Naive thymus-derived CD4-positive, alpha-beta T cell (primary cell): ENCODE data around the gene PNPLA4. TPM values are rescaled to one million over a fixed set of nuclear protein-coding genes. Genes with fewer than 3 reads are reported as not detected.

Experiments
- ATAC-seq: fragments of 150-1000 bp; cut with Tn5 transposase; 2 replicates; pipeline ENCODE4 v1.10.0; 2021; ENCODE audit warnings: mild to moderate bottlenecking, moderate library complexity
- CTCF ChIA-PET: fragments of 350-600 bp; sonication (Branson Sonifier 250); formaldehyde crosslinking; loops from one replicate; lab custom pipeline; 2021; ENCODE audit warnings: antibody characterized with exemption; lab: Charles Lee
- POLR2A ChIA-PET: fragments of 350-600 bp; sonication (Branson Sonifier 250); formaldehyde crosslinking; loops from one replicate; lab custom pipeline; 2021; ENCODE audit warnings: antibody characterized with exemption, inconsistent platforms; lab: Charles Lee
- DNase-seq, 9 donors: peaks; one replicate each; pipeline versions ENCODE4 v3.0.0 to v3.0.0-alpha.2; 2020 to 2022; ENCODE audit warnings: mixed read lengths in 1 of 9
- H3K27ac ChIP-seq: one replicate; pipeline ENCODE4 v1.7.0; 2013; ENCODE audit warnings: mild to moderate bottlenecking, low read depth, low read length, moderate library complexity
- H3K27me3 ChIP-seq, 2 donors: one replicate each; pipeline ENCODE4 v1.7.0; 2013; ENCODE audit warnings: low read length in 2 of 2, mild to moderate bottlenecking in 2 of 2, moderate library complexity in 2 of 2; ENCODE audit not compliant: control insufficient read depth in 2 of 2, insufficient read depth in 2 of 2
- H3K36me3 ChIP-seq, 3 experiments: 1 replicate in 2 of 3; 2 replicates in 1 of 3; pipeline ENCODE4 v1.7.0; 2013; ENCODE audit warnings: low read length in 3 of 3, mild to moderate bottlenecking in 3 of 3, moderate library complexity in 1 of 3; ENCODE audit not compliant: insufficient read depth in 3 of 3, control insufficient read depth in 2 of 3
- H3K4me1 ChIP-seq, 2 donors: one replicate each; pipeline ENCODE4 v1.7.0; 2013; ENCODE audit warnings: low read length in 2 of 2, mild to moderate bottlenecking in 2 of 2, moderate library complexity in 1 of 2; ENCODE audit not compliant: control insufficient read depth in 2 of 2, insufficient read depth in 2 of 2
- H3K4me3 ChIP-seq: 2 replicates; pipeline ENCODE4 v1.7.0; 2013; ENCODE audit warnings: mild to moderate bottlenecking, low read length
- H3K9me3 ChIP-seq, 3 experiments: 1 replicate in 2 of 3; 2 replicates in 1 of 3; pipeline ENCODE4 v1.7.0; 2013; ENCODE audit warnings: low read length in 3 of 3; ENCODE audit not compliant: control insufficient read depth in 2 of 3
- H3K27ac Mint-ChIP-seq, 9 donors: one replicate each; pipeline ENCODE4 v1.8.0; 2020 to 2022; ENCODE audit warnings: mixed read lengths in 9 of 9, mild to moderate bottlenecking in 8 of 9, moderate library complexity in 5 of 9, inconsistent platforms in 2 of 9
- H3K27me3 Mint-ChIP-seq, 5 donors: one replicate each; pipeline ENCODE4 v1.8.0; 2021 to 2022; ENCODE audit warnings: mixed read lengths in 5 of 5, mild to moderate bottlenecking in 1 of 5
- H3K36me3 Mint-ChIP-seq, 5 donors: one replicate each; pipeline ENCODE4 v1.8.0; 2020 to 2022; ENCODE audit warnings: mixed read lengths in 5 of 5, mild to moderate bottlenecking in 3 of 5, inconsistent platforms in 1 of 5
- H3K4me1 Mint-ChIP-seq, 7 donors: one replicate each; pipeline ENCODE4 v1.8.0; 2020 to 2022; ENCODE audit warnings: mixed read lengths in 7 of 7, mild to moderate bottlenecking in 3 of 7, inconsistent platforms in 1 of 7
- H3K4me3 Mint-ChIP-seq, 10 donors: one replicate each; pipeline ENCODE4 v1.8.0; 2020 to 2022; ENCODE audit warnings: mild to moderate bottlenecking in 10 of 10, mixed read lengths in 10 of 10, moderate library complexity in 6 of 10, inconsistent platforms in 2 of 10
- H3K9me3 Mint-ChIP-seq, 11 donors: one replicate each; pipeline ENCODE4 v1.8.0; 2020 to 2022; ENCODE audit warnings: mixed read lengths in 11 of 11, mild to moderate bottlenecking in 4 of 11, inconsistent platforms in 1 of 11, moderate library complexity in 1 of 11
- intact Hi-C, 2 donors: fragments of 100-400 bp; cut with micrococcal nuclease; formaldehyde crosslinking; loops; one replicate each; pipeline ENCODE4 v1.15.1; 2023
- polyA plus RNA-seq, 2 donors: library from polyadenylated mRNA; unstranded; fragments of 300-500 nt; fragmentation: Illumina TruSeq; gene quantifications; one replicate each; pipeline ENCODE4 v1.2.3, GENCODE V29; 2021
- total RNA-seq, 6 experiments: library from RNA in 5 of 6; stranded (reverse) in 5 of 6; gene quantifications; 1 replicate in 5 of 6; 2 replicates in 1 of 6; pipeline ENCODE4 v1.2.3 and lab custom pipeline; 2021 to 2026

The PNPLA4 gene
- total and polyA plus RNA-seq, 7 experiments from 2014 or later, result 4.0 to 18.7 (median 4.2) TPM

DNA sequence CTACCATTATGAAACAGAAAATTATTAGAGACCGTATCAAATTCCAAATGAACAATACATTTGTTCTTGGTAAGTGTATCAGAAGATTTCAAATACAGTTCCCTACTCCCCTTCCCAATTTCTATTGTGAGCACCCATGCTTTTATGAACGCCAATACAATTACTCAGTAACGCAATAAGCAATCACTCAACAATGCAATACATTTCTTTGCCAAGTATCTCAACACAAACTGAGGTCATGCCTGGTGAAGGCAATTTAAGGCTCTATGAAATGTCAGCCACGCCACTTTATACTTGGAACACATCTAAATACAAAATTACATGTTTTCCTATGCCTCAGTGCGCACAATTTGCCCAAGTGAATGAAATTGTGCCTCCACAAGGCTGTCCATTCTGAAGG is 712 bp downstream of the PNPLA4 start:
- ChIA-PET CTCF (no interaction called here), POLR2A (no interaction called here)
- no peaks in the 10 kb centered on the region for H3K27me3 ChIP-seq
- H3K4me3 ChIP-seq, result peak overlapping the region; percentile 75
- H3K36me3 Mint-ChIP-seq, result peaks cover 0 to 18% (median 2%) of the 10 kb centered on the region in 5 donors
- ATAC-seq, result no peak
- H3K27me3 Mint-ChIP-seq, result no peaks in the 10 kb centered on the region
- peak overlapping the region; percentile 46 to 99 (median 94) for H3K4me3 Mint-ChIP-seq
- peak overlapping the region; percentile 85 for H3K27ac ChIP-seq
- peaks cover 6 to 11% of the 10 kb centered on the region in 2 donors for H3K4me1 ChIP-seq
- peaks cover 0 to 38% (median 22%) of the 10 kb centered on the region in 7 donors for H3K4me1 Mint-ChIP-seq
- peak in 4 of 9 donors; percentile 0 to 2 (median 1) for DNase-seq
- H3K27ac Mint-ChIP-seq, result peak overlapping the region in 8 of 9 donors; percentile 47 to 99 (median 78)
- intact Hi-C loops, result loop anchor here (2.0 to 10.0 kb wide), 4 partner anchors 794 to 1906 kb away; no protein-coding TSS in a partner anchor
- H3K9me3 ChIP-seq, result no peaks in the 10 kb centered on the region
- peaks cover 0 to 3% (median 0%) of the 10 kb centered on the region in 11 donors for H3K9me3 Mint-ChIP-seq
- peaks cover 0 to 7% (median 0%) of the 10 kb centered on the region in 3 experiments for H3K36me3 ChIP-seq

DNA sequence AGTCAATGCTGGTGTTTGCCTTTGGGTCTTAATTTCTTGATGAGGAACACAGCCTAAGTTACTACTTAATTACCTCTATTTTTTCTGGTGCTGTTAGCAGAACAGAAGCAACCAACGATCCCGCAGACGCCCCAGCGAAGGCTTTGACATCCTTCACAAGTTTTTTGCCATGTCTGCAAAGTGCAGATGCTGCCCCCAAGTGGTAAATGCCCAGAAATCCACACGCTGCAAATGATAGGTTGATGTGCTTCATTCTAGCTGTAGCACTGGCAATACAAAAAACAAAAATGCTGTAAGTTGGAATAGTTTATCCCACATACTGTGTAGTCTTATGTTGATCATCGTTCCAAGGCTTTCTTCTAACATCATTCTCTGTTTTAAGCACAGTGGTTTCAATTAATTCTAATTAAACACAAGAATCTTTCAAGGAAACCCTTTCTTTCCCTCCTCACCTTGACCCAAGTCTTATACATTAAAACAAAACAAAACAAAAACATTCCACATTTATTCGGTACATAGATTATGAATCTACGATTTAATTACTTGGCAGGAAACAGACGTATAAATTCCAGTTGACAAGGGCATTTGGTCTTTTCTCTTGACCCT is 1.2 kb downstream of the PNPLA4 start:
- peak; percentile 67 for ATAC-seq
- H3K27ac Mint-ChIP-seq, result peak overlapping the region; percentile 33 to 99 (median 54)

DNA sequence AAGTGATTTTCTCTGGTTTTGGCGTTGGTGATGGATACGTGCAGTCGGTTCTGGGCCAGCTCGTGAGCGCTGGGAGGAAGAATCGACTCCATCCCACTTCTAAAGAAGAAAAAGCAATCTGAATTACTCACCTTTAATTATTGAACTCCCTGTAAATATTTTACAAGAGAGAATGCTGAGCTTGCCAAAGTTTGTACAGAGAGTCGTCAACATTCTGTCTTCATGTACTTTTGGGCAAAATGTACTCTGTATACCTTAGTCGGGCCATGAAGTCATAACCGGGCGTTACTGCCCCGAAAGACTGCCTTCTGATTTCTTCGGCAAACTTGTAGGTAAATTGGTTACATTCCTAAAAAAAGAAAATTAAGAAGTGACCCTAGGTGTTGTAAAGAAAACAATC is 5.5 kb downstream of the PNPLA4 start:
- intact Hi-C loops, result loop anchor here in 1 of 2 donors (10.0 kb wide), 1 partner anchor 837 kb away; no protein-coding TSS in a partner anchor

More for the DNA sequence above, 1.2 kb downstream of the PNPLA4 start:
- H3K27ac ChIP-seq, result no peak overlapping the region
- Mint-ChIP-seq H3K36me3 (peaks cover 0 to 24% (median 5%) of the 10 kb centered on the region in 5 donors), H3K4me1 (peaks cover 0 to 37% (median 20%) of the 10 kb centered on the region in 7 donors), H3K9me3 (peaks cover 0 to 3% (median 0%) of the 10 kb centered on the region in 11 donors), H3K4me3 (peak overlapping the region; percentile 38 to 99 (median 90)), H3K27me3 (no peaks in the 10 kb centered on the region)
- H3K27me3 ChIP-seq, result no peaks in the 10 kb centered on the region
- peak; percentile 5 to 79 (median 62) for DNase-seq
- CTCF ChIA-PET, result no interaction called here
- peaks cover 6 to 11% of the 10 kb centered on the region in 2 donors for H3K4me1 ChIP-seq
- no peak overlapping the region for H3K4me3 ChIP-seq
- POLR2A ChIA-PET, result no interaction called here
- H3K9me3 ChIP-seq, result no peaks in the 10 kb centered on the region
- intact Hi-C loops, result loop anchor here (2.0 to 10.0 kb wide), 4 partner anchors 794 to 1905 kb away; no protein-coding TSS in a partner anchor
- peaks cover 0 to 7% (median 0%) of the 10 kb centered on the region in 3 experiments for H3K36me3 ChIP-seq

DNA sequence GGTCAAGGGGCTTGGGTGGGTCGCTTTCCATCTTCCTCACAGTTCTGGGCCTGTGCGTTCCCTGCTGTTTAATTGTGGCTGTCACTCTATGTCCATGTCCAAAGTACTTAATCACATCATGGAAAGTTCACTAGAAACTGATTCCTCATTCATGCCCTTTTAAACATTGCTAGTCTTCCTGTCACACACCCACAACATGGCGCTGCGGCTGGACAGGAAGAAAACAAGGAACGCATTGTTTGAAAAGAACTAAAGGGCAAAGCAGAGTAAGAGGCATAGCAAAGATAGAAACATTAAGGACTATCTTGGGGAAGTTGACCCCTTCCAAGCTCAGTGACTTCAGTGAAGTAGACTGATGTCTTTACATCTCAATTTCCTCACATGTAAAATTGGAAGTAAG is 18.4 kb downstream of the PNPLA4 start:
- intact Hi-C loops, result no loop called here
- Mint-ChIP-seq H3K36me3 (peaks cover 0 to 62% (median 5%) of the 10 kb centered on the region in 5 donors), H3K9me3 (no peaks in the 10 kb centered on the region), H3K4me3 (no peak overlapping the region), H3K27me3 (no peaks in the 10 kb centered on the region), H3K4me1 (no peaks in the 10 kb centered on the region), H3K27ac (no peak overlapping the region)
- Histone ChIP-seq H3K4me3 (no peak overlapping the region), H3K27ac (no peak overlapping the region), H3K4me1 (no peaks in the 10 kb centered on the region), H3K36me3 (peaks cover 0 to 4% (median 0%) of the 10 kb centered on the region in 3 experiments), H3K9me3 (no peaks in the 10 kb centered on the region), H3K27me3 (no peaks in the 10 kb centered on the region)
- ChIA-PET POLR2A (no interaction called here), CTCF (no interaction called here)
- ATAC-seq (no peak), DNase-seq (no peak)

More for the DNA sequence above, 5.5 kb downstream of the PNPLA4 start:
- ATAC-seq, result no peak
- Histone ChIP-seq H3K27me3 (no peaks in the 10 kb centered on the region), H3K4me1 (peaks cover 4 to 9% of the 10 kb centered on the region in 2 donors), H3K9me3 (no peaks in the 10 kb centered on the region), H3K27ac (no peak overlapping the region), H3K4me3 (no peak overlapping the region), H3K36me3 (peaks cover 0 to 7% (median 0%) of the 10 kb centered on the region in 3 experiments)
- Mint-ChIP-seq H3K27me3 (no peaks in the 10 kb centered on the region), H3K36me3 (peaks cover 2 to 55% (median 19%) of the 10 kb centered on the region in 5 donors), H3K9me3 (no peaks in the 10 kb centered on the region), H3K27ac (no peak overlapping the region), H3K4me3 (no peak overlapping the region), H3K4me1 (peaks cover 0 to 14% (median 11%) of the 10 kb centered on the region in 7 donors)
- ChIA-PET POLR2A (no interaction called here), CTCF (no interaction called here)
- DNase-seq, result no peak

DNA sequence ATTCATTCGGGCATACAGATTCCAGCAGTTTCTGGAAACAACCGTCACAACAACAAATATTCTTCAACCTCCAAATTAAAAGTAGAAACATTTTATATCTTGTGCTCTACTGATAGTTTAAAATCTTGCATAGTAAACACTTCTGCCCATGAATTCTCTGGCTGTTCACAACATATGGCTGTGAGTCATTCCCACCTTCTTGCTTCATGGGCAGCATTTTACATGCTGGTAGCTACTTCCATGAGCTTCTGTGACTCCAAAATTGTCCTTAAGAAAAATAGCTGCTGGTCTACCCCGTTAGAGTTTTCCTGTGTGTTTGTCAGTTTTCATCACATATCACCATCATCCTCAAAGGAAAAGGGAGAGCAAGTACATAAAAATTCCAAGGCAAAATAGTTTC is 22.7 kb downstream of the PNPLA4 start:
- intact Hi-C loops, result no loop called here

DNA sequence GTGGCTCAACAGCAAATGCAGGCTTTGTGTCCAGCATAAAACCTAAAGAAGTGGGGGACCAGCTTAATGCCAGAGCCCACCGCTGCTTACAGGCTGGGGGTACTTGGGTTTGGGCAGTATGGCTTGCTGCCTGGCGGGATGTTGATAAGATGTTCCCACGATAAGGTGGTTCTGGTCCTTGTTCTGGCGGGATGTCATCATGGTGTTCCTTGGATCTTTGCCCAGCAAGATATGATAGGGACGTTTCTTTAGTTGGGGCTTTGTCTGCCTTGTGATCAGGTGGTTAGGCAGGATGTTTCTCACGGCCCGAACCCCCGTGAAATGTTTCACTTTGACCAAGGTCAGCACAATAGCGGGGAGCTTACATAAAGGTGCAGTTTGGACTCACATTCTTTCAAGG is 35.3 kb downstream of the PNPLA4 start:
- intact Hi-C loops, result no loop called here
- no peak overlapping the region for H3K4me3 ChIP-seq
- no peaks in the 10 kb centered on the region for H3K4me1 ChIP-seq
- DNase-seq (no peak), ATAC-seq (no peak)
- H3K9me3 ChIP-seq, result no peaks in the 10 kb centered on the region
- no peak overlapping the region for H3K27ac ChIP-seq
- H3K36me3 ChIP-seq, result no peaks in the 10 kb centered on the region
- Mint-ChIP-seq H3K36me3 (peaks cover 0 to 15% (median 0%) of the 10 kb centered on the region in 5 donors), H3K4me1 (peaks cover 0 to 5% (median 0%) of the 10 kb centered on the region in 7 donors), H3K4me3 (no peak overlapping the region), H3K27ac (no peak overlapping the region), H3K27me3 (peaks cover 0 to 7% (median 0%) of the 10 kb centered on the region in 5 donors), H3K9me3 (no peaks in the 10 kb centered on the region)
- CTCF ChIA-PET, result no interaction called here
- no peaks in the 10 kb centered on the region for H3K27me3 ChIP-seq
- POLR2A ChIA-PET, result no interaction called here

More for the DNA sequence above, 22.7 kb downstream of the PNPLA4 start:
- peaks cover 0 to 9% (median 0%) of the 10 kb centered on the region in 3 experiments for H3K36me3 ChIP-seq
- POLR2A ChIA-PET, result interaction anchor here (0.6 kb wide), 1 partner anchor 25 kb away, joined by 4 read pairs; no protein-coding TSS in a partner anchor
- no peaks in the 10 kb centered on the region for H3K9me3 ChIP-seq
- Mint-ChIP-seq H3K4me3 (no peak overlapping the region), H3K27ac (no peak overlapping the region), H3K27me3 (no peaks in the 10 kb centered on the region), H3K9me3 (no peaks in the 10 kb centered on the region), H3K36me3 (peaks cover 0 to 70% (median 16%) of the 10 kb centered on the region in 5 donors), H3K4me1 (no peaks in the 10 kb centered on the region)
- no peak overlapping the region for H3K27ac ChIP-seq
- DNase-seq (no peak), ATAC-seq (no peak)
- H3K27me3 ChIP-seq, result no peaks in the 10 kb centered on the region
- no peaks in the 10 kb centered on the region for H3K4me1 ChIP-seq
- H3K4me3 ChIP-seq, result no peak overlapping the region
- CTCF ChIA-PET, result no interaction called here
